GM18502 (cell line): ENCODE data around the gene UCMA.
"Not testable (repeated sequence)": the region's sequence is repeated elsewhere in the genome, so short reads cannot be mapped to it uniquely, and the experiment has no call there.

ENCODE experiments used
- ATAC-seq: cut with Tn5 transposase; IDR thresholded peaks from one replicate; pipeline ENCODE4 v1.9.1; 2021; ENCODE audit warnings: mild to moderate bottlenecking; ENCODE audit not compliant: unreplicated experiment, poor library complexity

The UCMA gene

DNA sequence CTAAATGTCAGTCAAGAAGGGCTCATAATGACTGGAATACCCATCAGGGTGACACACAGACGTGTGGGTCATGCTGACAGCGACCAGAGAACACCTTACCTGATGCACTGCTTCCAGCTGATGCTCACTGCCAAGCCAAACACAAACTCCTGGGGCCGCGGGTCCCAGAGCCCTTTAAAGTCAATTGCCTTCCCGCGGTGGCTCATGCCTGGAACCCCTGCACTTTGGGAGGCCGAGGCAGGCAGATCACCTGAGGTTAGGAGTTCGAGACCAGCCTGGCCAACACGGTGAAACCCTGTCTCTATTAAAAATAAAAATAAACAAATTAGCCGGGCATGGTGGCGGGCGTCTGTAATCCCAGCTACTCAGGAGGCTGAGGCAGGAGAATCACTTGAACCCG is 562 bp upstream of the UCMA start:
- ATAC-seq, result not testable (repeated sequence)

DNA sequence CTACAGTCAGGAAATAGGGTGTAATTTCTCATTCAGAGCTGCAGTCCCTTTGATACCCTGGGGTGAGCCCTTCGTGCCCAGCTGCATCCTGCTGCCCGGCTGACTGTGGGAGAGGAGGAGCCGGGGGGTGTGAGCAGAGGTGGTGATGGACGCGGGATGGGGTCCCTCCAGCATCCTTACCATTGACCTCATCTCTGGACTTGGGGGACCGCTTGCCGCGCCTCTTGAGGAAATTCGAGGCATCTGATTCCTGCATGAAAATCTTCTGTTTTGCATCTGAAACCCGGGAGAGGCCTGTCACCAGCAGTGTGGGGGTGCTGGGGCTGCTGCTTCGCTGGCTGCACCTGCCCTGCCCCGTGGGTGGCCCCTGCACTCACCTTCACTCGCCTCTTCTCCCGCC is 816 bp downstream of the UCMA start:
- ATAC-seq, result no peak

DNA sequence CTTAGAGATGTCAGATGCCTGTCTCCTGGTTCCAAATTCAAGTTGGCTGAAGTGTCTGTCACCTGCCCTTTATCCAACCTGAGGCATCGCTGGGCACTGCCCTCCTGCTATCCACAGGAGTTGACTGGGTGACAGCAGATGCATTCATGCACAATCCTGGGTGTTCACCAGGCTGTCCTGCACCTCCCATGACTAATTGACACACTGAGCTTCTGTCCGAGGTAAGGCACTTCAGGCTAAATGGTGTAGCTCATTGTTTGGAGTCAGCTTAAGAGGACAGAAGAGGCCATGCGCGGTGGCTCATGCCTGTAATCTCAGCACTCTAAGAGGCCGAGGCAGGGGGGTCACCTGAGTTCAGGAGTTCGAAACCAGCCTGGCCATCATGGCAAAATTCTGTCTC is 2.4 kb downstream of the UCMA start:
- no peak for ATAC-seq

DNA sequence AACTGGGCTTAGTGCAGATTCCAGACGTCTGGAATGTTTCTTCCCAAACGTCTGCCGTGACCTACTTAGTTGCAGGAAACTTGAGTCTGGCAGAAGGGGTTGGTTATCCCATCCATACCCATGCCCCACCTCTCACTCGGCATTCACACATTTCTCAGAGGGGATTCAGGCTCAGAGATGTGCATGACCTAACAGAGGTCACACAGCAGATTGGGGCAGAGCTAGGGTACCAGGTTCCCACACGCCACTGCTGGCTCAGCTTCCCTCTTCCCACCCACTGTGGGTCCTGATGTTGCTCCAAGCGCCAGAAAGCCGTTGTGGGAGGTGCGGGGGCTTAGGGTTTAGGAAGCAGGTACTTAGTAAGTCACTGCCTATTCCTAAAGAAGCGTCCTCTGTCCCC is 3.0 kb downstream of the UCMA start:
- ATAC-seq, result no peak

DNA sequence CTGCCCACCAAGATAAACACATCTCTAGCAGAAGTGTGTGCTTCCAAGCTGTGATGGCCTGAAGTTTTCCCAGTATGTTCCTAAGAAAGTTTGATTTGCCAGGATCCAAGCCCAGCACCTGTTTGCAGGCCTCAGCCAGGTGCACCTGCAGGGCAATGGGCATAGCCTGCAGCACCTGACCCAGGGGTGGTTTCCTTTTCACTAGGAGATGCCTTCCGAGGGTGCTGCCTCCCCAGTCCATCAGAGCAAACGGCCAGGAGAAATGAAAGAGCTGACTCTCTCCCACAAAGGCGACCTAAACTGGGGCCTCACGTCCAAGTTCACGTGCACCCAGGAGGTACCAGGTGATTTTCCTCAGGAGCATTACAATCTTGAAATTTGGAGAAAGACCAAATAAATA is 7.1 kb downstream of the UCMA start:
- ATAC-seq, result no peak

DNA sequence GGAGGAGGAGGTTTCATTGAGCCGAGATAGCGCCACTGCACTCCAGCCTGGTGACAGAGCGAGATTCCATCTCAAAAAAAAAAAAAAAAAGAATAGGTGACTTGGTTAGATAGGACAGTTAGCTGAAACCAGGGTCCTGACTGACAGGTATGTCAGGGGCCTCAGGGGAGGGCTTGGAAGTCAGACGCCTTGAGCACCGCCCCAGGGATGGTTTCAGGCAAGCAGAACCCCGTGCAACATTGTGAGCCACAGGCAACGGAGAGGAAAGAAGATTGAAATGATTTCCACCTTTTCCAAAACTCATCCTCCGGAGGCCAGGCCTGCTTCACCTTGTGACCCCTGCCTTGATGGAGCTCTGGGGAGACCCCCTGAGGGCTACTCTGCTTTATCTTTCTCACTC is 8.6 kb downstream of the UCMA start:
- no peak for ATAC-seq

DNA sequence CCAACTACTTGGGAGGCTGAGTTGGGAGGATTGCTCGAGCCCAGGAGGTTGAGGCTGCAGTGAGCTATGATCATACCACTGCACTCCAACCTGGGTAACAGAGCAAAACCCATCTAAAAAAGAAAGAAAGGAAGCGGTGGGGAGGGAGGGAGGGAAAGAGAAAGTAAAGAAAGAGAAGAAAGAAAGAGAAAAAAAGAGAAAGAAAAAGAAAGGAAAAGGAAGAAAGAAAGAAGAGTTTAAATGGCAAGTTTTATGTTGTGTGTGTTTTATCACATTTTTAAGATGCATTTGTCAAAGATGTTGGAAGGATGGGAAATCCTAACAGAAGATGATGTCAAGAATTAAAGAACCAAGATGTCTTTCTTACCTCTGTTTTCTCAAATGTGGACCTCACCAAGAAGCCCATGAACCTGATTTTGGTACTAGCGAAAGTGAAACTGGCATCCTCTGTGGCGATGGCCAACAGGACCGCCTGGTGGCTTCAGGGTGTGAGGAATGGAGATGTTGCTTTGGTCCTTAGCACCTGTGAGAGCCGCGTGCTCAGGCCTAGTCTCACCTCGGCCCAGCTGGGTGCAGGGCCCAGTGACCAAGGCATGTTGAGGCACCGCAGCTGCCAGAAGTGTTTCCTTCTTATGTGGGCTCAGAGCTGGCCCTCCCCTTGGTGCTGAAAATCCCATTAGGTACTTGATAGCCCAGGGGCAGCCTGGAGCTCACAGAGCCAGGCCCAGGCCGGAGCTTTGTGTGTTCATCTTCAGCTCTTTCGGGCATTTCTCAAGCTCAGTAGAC is 9.8 kb downstream of the UCMA start:
- ATAC-seq, result no peak

DNA sequence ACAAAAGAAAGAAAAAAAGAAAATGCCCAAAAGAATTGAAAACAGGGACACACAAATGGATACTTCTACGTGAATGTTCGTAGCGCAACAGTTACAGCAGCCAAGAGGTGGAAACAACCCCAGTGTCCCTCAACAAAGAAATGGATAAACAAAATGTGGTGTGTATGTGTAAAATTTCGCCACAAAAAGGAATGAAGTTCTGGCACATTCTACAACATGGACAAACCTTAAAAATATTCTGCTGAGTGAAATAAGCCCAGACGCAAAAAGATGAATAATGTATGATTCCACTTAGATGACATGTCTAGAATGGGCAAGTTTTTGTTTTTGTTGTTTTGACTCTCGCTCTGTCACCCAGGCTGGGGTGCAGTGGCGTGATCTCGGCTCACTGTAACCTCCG is 10.9 kb downstream of the UCMA start:
- no peak for ATAC-seq

DNA sequence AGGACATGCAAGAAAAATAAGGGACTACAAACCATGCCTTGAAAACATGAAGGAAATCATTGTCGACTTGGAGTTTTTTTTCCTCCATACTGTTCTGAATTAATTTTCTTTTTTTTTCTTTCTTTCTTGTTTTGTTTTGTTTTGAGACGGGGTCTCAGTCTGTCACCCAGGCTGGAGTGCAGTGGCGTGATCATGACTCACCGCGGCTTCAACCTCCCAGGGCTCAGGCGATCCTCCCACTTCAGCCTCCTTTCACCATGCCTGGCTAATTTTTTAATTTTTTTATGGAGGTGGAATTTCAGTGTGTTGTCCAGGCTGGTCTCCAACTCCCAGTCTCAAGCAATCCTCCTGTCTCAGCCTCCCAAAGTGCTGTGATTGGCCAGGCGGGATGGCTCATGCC is 11.6 kb downstream of the UCMA start:
- ATAC-seq, result no peak

DNA sequence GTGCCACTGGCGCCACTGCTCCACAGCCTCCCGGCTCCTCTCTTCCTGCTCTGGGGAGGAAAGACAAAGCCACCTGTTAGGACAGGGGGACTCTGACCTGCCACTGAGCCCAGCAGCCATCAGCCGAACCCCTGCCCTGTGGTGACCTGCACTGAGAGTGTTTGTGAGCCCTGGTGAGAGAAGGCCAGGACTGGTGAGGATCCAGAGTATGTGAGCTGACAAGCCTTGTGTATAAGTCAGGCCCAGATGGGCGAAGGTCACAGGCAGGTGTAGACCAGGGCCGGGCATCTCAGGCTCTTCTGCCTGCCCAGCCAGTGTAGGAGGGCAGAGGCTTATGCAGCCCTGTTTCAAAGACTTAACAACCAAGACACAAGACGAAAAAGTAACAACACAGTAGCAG is 12.0 kb downstream of the UCMA start:
- no peak for ATAC-seq

DNA sequence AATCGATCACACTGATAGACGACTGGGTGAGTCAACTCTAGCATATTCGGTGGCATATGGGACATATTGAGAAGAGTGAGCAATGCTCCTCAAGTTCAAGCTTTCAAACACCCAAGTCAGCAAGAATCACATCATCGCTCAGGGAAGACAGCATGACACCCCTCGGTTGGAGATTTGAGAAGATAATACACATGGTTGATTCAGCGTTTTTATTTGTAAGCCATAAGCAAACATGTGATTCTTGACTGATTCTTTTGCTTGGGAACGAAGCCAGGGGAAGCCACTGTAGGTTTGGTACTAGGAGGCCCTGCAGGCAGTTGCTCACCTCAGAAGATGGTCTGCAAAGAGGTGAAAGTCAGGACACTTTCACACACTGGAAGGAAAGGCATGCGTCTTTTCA is 12.6 kb downstream of the UCMA start:
- no peak for ATAC-seq

DNA sequence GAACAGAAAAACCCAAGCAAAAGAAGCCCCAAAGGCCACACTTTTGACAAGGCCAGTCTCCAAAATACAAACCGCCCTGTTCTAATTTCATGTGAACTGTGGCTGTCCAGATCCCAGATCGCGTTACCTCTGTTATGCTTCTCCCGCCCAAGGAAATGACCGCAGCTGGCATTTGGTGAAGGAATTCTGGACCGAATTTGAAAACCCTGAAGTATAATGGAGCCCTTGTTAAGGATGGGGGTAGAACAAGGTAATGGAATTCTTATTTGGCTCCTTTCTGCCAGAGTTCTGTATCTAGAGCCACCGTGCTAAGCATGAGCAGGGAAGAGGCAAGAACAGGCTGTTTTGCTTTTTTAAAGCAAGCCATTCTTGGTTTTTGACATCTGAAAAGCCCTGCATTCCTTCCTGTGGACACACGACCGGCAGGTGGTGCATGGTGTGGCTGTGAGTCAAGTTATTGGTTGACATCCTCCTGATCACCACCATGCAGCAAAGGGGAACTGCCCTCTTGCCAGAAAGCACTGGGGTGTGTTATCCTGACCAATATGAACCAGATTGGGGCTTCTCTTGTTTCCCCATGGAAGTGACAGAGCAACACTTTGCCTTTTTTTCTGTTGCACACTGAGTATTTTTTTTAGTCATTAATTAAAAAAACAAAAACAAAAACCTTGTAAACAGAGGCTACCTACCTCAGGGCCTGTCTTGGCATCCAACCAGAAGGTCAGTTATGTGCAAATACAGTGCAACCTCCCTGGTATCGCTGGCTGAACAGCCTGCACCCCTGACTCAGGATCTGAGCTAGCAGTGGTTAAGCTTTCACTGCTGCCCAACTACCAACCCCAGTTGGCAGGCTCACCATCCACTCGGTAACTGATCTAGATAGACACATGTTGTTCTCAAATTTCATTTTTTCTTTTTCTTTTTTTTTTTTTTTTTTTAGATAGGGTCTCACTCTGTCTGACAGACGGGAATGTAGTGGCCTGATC is 14.2 kb downstream of the UCMA start:
- no peak for ATAC-seq

DNA sequence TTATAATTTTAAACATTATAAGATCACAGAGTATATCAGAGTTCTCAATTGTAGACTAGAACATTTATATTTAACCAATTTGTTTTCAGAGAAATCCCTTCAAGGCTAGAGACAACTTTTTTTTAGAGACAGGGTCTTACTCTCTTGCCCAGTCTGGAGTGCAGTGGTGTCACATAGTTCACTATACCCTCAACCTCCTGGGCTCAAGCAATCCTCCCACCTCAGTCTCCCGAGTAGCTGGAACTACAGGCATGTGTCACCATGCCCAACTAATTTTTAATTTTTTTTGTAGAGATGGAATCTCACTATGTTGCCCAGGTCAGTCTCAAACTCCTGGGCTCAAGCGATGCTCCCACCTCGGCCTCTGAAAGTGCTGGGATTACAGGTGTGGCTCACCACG is 15.3 kb downstream of the UCMA start:
- no peak for ATAC-seq

DNA sequence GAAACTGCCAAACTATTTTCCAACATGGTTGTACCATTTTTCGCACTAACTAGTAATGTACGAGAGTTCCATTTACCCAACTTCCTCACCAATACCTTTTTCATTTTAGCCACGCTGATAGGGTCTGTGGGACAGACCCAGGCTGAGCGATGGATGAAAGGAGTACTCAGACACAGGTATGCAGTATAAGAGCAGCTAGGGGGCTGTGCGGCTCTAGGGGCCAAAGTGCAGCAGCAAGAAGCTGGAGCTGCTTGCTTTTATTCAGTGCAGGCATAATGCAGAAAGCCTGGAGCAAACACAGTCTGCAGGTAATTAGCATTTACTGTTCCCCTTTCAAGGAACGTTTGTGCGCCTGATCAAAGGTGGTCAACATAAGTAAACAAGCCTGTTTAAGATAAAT is 21.0 kb downstream of the UCMA start:
- ATAC-seq, result no peak

DNA sequence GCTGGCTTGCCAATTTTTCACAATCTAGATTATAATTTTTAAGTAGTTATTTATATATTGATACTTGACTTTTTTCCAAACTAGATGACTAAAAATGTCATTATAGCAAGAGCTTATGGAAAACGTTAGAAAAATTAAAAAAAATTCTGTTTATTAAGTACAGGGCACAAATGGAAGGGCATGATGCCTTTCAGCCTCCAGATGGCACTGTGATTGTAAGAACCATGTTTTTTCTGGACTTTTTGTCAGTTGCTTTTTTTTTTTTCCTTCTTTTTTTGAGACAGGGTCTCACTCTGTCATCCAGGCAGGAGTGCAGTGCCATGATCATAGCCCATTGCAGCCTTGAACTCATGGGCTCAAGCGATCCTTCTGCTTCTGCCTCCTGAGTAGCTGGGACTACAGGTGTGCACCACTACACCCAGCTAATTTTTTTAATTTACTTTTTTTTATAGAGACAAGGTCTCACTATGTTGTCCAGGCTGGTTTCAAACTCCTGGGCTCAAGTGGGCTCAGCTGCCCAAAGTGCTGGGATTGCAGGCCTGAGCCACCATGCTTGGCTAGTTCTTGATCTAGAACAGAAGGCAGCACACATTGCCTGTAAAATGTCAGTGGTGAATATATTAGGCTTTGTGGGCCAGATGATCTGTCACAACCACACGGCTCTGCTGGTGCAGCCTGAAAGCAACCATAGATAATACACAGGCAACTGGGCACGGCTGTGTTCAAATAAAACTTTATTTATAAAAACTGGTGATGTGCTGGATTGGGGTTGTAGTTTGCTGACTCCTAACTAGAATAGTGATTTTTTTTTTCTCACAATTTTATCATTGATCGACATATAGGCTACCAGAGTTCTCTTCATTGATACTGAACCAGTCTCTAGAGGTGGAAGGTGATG is 27.4 kb downstream of the UCMA start:
- ATAC-seq, result no peak

DNA sequence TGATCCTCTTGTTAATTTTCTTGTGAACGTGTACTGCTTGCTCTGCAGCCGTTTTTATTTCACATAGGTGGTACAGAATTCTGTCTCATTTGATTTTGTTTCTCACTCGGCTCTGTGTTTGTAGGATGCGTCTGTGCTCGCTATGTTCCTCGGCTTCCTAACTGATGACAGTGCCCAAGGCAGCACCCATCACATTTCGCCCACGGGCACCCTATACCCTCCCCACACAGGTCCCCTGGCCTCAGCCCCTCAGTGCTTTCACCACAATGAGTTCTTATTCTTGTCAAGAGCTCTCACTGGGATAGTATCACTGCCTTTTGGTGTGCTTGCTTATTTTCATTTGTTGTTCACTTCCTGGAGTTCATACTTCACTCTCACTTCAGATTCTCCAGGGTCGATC is 28.1 kb downstream of the UCMA start:
- no peak for ATAC-seq

DNA sequence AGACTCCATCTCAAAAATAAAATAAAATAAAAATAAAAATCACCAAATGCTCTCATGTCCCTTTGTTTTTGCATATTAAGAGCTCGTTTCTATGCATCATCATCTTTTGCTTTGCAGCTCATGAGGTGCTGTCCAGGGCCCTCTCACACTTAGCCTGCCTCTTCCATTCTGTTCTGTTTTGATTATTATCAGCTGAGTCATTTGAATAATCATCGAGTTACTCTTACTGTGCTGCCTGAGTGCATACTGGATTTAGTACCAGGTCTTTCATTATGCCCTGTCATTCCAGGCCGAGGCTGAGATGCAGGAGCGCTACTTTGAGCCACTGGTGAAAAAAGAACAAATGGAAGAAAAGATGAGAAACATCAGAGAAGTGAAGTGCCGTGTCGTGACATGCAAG is 33.0 kb downstream of the UCMA start:
- ATAC-seq, result no peak

DNA sequence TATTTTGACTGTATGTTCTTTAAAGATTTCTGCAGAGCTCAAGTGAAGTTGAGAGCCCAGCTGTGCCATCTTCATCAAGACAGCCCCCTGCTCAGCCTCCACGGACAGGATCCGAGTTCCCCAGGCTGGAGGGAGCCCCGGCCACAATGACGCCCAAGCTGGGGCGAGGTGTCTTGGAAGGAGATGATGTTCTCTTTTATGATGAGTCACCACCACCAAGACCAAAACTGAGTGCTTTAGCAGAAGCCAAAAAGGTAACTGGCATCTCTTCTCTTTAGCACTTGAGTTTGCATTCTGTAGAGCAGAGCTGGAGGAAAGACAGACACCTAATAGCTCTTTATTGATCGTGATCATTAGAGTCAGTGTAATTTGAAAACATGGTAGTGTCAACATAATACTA is 39.2 kb downstream of the UCMA start:
- no peak for ATAC-seq

DNA sequence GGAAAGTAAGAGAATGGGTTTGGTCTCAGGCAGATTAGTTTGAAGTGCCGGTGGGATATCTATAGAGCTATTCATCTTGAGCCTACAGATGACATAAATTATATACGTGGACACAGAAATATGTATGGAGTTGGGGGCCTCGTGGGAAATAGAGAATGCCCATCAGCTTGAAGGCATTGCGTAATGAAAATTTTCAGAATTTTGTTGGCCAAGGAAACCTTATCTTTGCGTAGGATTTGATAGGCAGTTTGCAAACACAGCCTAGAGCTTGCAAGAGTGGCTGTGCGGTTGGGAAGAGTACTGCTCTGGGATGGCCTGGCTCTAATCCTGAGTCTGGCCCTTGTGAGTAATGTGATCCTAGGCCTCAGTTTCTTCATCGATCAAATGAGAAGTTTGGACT is 40.5 kb downstream of the UCMA start:
- no peak for ATAC-seq

DNA sequence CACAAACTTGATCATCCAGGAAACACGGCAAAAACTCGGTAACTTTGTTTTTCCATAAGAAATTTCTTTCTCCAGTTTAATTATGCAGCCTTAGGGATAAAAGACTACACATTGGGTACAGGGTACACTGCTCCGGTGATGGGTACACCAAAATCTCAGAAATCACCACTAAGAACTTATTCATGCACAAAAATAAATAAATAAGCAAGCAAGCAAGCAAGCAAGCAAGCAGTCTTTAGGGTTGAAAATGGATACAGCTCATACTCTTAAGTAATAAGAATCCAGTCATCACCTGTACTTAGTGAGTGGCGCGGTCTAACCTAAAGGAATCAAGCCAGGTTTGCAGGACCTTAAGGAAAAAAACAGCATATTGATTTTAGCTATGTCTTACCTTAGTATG is 42.8 kb downstream of the UCMA start:
- ATAC-seq, result no peak

DNA sequence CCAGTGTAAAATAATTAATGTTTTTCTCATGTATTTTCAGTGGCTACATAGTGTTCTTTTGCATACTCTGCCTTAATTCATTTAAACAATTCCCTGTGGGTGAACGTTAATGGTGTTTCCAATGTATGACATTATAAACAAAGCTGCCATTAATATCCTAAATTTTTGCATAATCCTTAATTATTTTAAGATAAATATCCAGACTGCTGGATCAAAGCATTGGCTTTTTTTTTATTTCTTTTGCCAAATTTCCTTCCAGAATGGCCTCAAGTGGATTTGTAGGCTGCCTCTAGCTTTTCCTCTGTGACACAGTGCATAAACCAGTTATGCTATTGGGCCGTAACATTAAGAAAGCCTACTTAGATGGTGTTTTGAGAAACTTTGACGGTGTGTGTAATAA is 43.4 kb downstream of the UCMA start:
- ATAC-seq, result no peak
